DLD1 (cell line): Measurements from ENCODE around the gene CDHR5.

Experiments used
- in situ Hi-C: cut with HindIII; loops from 2 replicates; pipeline ENCODE4 v1.10.0; 2017; ENCODE audit warnings: low sequenced_read_pairs

The CDHR5 gene

DNA sequence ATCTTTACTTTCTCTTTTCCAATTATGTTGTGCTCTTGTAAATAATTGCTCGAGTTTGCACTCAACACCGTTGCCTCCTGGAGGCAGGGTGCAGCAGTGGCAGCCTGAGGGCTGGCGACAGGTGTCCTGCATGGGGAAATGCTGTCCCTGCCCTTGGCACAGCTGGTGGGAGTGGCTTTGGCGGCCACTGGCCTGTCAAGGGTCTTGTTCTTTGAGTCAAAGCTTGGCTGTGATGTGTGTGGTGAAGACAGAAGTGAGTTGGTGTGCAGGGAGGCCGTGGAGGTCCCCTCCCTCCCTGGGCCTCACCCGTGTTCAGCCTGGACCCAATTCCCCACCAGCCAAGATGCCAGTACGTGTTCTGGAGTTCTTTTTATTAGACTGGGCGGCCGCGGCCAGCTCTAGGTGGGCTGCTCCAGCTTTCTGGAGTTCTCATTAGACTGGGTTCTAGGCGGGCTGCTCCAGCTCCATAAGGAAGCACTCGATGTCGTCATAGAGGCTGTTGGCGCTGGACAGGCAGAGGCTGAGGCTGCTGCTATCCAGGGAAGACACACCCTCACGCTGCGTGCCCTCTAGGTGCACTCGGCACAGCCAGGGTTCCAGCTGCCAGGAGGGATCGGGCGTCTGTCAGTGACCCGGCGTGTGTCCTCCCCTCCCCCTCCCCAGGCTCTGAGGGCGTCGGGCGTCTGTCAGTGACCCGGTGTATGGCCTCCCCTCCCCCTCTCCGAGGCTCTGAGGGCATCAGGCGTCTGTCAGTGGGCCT lies 12.4 kb downstream of the CDHR5 start:
- in situ Hi-C loops = no loop called here

DNA sequence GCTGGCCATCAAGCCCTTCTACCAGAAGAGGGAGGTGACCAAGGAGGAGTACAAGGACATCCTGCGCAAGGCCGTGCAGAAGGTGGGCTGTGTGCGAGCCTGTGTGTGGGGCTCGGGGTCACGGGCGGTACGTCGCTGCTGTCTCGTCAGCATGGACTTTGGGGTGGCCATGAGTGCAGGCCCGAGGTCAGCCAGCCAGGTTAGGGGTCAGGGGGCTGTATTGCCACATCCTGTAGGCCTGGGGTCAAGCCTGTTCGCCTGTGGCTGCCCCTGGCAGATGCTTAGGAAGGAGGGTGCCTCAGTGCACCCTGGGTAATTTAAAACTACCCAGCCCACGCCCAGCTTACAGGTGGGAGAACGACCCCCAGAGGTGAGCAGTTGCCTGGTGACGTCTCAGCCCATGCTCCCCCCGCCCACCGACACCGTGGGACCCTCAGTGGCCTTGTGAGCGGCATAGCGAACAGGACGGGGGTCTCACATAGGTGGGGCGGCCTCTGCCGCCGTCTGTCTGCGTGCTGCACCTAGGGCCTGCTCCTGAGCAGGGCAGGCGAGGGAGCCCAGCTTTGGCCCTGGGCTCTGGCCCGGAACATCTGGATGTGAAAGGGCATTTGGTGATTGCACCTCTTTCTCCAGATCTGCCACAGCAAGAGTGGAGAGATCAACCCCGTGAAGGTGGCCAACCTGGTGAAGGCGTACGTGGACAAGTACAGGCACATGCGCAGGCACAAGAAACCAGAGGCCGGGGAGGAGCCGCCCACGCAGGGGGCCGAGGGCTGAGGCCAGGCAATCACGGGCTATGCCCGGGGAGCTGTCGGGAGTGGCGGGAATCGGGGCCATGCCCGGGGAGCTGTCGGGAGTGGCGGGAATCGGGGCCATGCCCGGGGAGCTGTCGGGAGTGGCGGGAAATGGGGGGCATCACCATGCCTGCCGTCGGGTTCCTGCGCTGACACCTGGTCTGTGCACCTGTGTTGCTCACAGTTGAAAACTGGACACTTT lies 13.5 kb downstream of the CDHR5 start:
- in situ Hi-C loops = no loop called here

DNA sequence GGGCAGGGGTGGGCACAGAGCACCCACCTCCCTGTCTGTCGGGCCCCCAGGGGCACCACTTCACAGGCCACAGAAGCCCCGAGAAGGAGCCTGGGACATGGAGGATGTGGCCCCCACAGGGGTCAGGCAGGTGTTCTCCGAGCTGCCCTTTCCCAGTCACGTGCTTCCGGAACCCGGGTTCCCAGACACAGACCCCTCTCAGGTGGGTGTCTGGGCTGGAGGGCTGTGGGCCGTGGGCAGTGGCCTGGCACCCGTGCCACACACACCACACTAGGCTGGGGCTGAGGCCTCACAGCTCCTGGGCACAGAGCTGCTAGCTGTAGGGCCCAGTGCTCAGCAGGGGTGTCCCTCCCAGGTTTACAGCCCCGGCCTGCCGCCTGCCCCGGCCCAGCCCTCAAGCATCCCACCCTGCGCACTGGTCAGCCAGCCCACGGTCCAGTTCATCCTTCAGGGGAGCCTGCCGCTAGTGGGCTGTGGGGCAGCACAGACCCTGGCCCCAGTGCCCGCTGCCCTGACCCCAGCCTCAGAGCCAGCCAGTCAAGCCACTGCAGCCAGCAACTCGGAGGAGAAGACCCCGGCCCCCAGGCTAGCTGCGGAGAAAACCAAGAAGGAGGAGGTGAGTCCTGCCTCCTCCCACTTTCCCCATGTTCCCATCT lies 14.5 kb downstream of the CDHR5 start:
- in situ Hi-C loops = no loop called here

DNA sequence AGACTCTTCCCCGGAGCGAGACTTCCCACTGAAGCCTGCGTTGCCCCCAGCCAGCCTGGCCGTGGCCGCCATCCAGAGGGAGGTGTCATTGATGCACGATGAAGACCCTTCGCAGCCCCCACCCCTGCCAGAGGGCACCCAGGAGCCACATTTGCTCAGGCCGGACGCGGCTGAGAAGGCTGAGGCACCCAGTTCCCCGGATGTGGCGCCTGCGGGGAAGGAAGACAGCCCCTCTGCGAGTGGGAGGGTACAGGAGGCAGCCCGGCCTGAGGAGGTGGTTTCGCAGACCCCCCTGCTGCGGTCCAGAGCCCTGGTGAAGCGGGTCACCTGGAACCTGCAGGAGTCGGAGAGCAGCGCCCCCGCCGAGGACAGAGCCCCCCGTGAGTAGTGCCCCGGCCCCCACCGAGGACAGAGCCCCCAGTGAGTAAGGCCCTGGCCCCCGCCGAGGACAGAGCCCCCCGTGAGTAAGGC lies 15.4 kb downstream of the CDHR5 start:
- in situ Hi-C loops = no loop called here

DNA sequence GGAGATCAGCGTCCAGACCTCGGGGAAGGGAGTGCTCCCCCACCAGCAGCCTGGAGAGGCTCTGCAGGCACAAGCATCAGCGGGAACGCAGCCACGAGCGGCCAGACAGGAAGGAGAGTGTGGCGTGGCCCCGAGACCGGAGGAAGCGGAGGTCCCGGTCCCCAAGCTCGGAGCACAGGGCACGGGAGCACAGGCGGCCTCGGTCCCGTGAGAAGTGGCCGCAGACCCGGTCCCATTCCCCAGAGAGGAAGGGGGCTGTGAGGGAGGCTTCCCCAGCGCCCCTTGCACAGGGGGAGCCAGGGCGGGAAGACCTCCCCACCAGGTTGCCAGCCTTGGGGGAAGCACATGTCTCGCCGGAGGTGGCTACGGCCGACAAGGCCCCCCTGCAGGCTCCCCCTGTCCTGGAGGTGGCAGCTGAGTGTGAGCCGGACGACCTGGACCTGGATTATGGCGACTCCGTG lies 15.9 kb downstream of the CDHR5 start:
- in situ Hi-C loops = no loop called here

DNA sequence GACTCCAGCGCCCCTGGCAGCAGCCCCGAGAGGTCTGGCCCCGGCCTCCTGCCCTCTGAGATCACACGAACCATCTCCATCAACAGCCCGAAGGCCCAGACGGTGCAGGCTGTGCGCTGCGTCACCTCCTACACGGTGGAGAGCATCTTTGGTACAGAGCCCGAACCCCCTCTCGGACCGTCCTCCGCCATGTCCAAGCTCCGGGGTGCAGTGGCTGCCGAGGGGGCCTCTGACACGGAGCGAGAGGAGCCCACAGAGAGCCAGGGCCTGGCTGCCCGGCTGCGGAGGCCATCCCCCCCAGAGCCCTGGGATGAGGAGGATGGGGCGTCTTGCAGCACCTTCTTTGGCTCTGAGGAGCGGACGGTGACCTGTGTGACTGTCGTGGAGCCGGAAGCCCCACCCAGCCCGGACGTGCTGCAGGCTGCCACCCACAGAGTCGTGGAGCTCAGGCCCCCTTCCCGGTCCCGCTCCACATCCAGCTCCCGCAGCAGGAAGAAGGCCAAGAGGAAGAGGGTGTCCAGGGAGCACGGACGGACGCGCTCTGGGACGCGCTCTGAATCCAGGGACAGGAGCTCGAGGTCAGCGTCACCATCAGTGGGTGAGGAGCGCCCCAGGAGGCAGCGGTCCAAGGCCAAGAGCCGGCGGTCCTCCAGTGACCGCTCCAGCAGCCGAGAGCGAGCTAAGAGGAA lies 16.6 kb downstream of the CDHR5 start:
- in situ Hi-C loops = no loop called here

DNA sequence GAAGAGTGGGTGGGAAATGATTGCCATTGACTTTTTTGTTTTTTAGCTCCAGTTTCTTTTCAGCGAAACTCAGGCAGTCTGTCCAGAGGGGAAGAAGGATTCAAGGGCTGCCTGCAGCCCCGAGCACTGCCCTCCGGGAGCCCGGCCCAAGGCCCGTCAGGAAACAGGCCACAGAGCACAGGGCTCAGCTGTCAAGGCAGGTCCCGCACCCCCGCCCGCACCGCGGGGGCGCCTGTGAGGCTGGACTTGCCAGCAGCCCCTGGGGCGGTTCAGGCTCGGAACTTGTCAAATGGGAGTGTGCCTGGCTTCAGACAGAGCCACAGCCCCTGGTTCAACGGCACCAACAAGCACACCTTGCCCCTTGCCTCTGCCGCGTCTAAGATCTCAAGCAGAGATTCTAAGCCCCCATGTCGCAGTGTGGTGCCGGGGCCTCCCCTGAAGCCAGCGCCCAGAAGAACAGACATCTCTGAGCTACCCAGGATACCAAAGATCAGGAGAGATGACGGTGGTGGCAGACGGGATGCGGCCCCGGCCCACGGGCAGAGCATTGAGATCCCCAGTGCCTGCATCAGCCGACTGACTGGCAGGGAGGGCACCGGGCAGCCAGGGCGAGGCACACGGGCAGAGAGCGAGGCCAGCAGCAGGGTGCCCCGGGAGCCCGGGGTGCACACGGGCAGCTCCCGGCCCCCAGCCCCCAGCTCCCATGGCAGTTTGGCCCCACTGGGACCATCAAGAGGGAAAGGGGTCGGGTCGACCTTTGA lies 17.6 kb downstream of the CDHR5 start:
- in situ Hi-C loops = no loop called here

DNA sequence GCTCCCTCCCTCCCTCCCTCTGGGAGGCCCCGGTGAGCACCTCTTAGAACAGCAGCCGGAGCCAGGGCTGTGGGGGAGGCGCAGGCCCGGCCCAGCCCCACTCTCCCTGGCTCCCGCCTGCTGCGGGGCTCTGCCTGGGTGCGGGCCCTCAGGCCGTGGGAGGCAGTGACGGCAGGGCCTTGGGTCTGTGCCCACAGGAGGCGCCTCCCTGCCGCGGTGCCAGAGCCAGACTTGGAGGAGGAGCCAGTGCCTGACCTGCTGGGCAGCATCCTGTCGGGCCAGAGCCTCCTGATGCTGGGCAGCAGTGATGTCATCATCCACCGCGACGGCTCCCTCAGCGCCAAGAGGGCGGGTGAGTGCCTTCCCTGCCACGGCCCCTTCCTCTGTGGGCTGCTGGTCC lies 18.5 kb downstream of the CDHR5 start:
- in situ Hi-C loops = no loop called here

DNA sequence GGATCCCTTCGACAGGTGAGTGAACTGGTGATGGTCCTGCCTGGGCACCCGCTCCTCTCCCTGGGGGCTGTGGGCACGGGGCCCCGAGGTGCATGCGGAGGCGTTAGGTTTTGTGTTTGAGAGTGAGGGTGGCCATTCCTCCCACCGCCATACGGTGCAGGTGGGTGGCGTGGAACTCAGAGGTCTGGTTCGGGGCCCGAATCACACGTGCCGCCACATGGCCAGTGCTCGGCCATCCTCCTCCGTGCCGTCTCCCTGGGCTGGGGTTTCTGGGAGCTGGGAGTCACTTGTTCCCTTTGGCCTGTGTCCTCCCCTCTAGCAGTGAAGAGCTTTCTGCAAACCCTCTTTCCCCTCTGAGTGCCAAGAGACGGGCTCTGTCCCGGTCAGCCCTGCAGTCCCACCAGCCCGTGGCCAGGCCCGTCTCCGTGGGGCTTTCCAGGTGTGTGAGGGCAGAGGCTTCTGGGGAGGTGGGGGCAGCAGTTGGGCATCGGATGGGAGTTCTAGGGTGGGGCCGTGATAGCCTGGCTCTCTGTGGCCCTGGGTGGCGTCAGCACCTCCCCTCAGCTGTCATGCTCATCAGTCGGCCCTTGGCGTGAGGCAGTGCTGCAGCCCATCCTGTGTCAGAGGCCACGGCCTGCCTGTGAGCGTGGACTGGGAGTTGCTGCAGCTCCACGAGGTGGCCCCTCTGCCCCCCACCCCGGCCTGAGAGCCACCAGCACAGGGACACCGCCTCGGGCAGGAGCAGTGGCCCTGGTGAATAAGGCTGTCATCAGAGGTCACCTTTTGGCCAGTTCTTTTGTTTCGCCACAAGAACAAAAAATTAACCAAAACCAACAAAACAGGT lies 19.2 kb downstream of the CDHR5 start:
- in situ Hi-C loops = no loop called here

DNA sequence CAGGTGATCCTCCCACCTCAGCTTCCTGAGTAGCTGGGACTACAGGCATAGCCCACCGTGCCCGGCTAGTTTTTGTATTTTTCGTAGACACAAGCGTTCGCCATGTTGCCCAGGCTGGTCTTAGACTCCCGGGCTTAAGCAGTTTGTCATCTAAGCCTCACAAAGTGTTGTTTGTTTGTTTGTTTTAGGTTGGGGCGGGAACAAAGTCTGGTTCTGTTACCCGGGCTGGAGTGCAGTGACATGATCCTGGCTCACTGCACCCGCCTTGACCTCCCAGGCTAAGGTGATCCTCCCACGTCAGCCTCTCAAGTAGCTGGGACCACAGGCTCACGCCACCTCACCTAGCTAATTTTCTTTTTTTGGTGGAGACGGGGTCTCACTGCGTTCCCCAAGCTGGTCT lies 21.6 kb downstream of the CDHR5 start:
- in situ Hi-C loops = no loop called here

DNA sequence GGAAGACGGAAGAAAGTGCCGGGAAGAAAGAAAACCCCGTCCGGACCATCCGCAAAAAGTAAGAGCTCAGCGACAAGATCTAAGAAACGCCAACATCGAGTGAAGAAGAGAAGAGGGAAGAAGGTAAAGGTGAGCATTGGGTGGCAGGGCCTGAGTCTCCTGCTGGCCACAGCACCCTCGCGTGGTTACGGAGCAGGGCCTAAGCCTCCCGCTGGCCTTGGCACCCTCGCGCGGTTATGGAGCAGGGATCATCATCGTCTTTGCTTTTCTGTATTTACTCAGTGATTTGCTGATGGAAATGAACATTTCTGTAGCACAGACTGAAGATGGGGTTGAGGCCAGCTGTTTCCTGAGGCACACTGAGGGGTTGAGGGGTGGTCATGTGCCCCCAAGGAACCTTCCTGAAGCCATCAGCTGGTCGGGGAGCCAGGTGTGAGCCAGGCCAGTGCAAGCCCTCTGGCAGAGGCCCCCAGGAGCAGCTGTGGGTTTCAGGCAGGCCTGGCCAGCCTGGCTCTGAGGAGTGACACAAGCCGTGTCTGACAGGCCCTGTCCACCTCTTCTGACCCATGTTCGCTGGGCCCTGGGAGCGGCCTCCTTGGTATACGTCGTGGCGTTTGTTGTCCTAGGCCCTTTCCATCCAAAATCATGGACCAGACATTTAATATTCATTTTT lies 23.0 kb downstream of the CDHR5 start:
- in situ Hi-C loops = no loop called here

DNA sequence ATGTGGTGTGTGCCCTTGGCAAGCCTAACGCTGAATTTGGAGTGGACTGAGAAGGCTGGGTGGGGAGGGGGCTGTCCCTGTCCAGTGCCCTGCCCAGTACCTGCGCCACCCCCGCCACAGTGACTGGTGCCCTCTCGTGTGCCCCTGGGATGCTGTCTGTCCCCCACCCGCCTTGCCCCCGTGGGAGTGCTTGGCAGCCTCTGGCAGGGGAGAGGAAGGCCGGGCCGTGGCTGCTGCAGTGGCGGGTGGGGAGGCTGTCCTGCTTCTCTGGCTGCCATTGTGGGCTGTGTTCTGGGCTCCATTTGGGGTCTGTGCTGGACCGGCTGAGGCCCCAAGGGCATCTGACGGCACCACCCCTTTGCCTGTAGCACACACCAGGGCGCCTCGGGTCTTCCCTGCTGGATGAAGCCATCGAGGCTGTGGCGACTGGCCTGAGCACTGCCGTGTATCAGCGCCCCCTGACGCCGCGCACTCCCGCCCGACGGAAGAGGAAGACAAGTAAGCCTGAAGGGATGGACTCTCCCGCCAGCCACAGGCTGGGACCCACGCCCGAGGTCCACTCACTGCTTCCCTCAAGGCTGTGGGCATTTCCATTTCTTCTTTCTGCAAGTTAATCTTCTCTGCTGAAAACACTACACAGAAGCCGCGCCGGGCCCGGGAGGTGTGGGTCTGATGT lies 26.6 kb downstream of the CDHR5 start:
- in situ Hi-C loops = no loop called here

DNA sequence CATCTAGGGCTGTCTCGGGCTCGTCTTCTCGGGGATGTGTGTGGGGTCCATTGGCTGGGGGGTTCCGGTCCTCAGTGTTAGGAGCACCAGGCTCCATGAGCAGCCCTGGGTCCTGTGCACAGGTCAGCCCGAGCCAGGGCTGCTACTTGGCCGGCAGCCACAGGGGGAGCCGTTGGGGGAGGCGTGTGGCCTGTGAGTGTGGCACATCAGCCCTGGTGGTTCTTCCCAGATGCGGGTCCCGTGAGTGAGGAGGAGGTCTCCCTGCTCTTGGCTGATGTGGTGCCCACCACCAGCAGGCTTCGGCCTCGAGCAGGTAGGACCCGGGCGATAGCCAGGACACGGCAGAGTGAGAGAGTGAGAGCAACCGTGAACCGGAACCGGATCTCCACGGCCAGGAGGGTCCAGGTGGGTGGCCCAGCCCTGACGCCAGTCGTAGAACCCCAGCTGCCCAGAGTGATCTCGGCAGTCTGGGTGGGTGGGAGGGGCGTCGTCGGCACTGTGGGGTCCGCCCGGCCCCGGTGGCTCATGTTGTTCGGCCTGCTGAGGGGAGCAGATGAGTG lies 27.5 kb downstream of the CDHR5 start:
- in situ Hi-C loops = no loop called here

DNA sequence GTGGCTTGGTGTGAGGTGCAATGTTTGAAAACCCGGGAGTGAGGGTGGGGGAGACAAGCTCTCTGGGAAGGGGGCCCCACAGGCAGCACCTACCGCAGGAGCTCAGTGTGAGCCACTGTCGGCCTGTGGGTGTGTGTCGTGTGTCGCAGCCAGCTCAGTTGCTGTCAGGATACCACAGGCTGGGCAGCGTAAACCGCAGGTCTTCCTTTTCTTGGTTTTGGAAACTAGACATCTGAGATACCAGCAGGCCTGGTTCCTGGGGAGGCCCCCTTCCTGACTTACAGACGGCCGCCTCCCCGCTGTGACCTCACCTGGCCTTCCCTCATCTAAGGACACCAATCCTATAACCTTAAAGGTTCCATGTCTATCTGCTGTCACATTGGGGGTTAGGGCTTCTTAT lies 28.4 kb downstream of the CDHR5 start:
- in situ Hi-C loops = no loop called here

DNA sequence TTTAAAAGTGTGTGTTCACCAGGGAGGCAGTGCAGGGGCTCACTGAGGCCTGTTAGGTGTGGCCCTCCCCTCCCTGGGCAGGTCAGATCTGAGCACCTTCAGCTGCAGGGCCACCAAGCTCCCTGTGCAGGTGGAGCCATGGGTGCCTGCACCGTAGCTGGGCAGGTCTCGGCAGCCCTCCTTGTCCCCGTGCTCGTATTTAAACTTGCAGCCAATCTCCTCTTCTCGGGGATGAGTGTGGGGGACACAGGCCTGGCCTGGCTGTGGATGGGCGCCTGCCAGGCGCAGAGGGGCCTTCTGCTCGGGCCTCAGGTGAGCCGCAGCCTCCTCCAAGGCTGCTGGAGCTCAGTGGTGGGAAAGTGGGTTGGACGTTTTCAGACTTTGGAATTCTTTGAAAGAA lies 29.4 kb downstream of the CDHR5 start:
- in situ Hi-C loops = no loop called here

DNA sequence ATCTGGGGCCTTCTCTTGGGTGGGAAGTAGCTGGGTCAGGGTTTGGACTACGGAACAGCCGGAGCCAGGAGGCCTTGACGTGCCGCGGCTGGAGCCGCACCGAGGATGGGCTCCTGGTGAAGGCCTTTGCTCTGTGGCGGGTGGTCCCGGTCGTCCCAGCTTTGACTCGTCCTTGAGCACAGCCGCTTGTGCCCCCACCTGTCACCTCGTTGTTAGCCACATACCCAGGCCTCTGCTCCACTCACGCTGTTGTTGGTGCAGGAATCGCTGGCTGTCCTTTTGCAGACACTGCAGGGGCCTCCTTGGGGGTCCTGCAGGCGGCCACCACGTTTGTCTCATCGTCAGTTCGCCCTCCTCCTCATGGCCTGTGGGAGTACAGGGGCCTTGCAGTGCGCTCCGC lies 31.4 kb downstream of the CDHR5 start:
- in situ Hi-C loops = no loop called here

DNA sequence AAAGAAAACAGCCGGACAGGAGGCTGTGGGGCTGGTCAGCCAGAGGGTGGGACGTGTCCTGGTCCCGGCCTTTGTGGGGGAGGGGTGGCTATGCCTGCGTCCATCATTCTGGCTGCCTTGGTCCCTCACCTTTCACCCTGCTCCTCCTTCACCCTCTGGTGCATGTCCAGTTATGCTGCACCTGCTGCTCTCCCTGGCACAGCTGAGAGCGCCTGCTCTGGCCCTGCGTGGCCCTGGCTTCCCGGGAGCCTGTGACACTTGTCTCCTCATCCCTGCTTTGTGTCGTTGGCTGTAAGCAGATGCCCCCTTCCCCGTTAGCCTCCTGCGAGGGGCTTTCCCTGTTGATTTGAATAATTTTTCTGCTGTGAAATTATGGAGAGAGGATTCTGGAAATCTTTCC lies 31.8 kb downstream of the CDHR5 start:
- in situ Hi-C loops = no loop called here

DNA sequence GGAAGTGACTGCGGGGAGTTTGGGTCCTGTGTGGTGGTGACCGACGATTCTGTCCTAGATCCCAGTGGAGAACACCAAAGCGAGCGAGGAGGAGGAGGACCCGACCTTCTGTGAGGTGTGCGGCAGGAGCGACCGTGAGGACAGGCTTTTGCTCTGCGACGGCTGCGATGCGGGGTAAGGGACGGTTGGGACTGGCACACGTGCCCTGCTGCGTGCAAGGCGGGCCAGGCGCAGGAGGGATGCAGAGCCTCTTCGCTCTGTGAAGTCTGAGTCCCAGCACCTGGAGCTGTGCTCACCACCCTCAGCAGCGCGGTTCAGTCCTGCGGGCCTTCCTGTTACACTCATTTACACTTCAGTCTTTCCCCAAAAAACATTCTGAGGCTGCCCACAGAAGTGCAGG lies 32.3 kb downstream of the CDHR5 start:
- in situ Hi-C loops = no loop called here
